ENCODE data around the gene NGEF.

GRCh38 chr2:232882085-232882484 lies 131.0 kb downstream of the NGEF start:
- no peak for TF ChIP-seq POLR2A (IDR thresholded peaks at IDR 0.05)
- TF ChIP-seq CTCF (IDR thresholded peaks at IDR 0.05): no peak
- no peak for TF ChIP-seq EP300 (IDR thresholded peaks at IDR 0.05)
- TF ChIP-seq POLR2AphosphoS5 (IDR thresholded peaks at IDR 0.05): no peak
